Kidney (tissue), 14 donors: ENCODE measurements around the gene TMEM120B. TPM values are rescaled to one million over a fixed set of nuclear protein-coding genes. Genes with fewer than 3 reads are reported as not detected.

Source experiments
- DNase-seq, 5 donors: peaks; one replicate each; pipeline ENCODE4 v3.0.0-alpha.2; 2013 to 2020
- FAIRE-seq: peaks from 2 replicates; lab custom pipeline; 2012; peaks lifted over from hg19 to GRCh38; lab: Jason Lieb, UNC
- H3K27ac ChIP-seq, 2 donors: one replicate each; pipeline ENCODE4 v1.7.0; 2013; ENCODE audit warnings: low read depth in 2 of 2, low read length in 2 of 2, inconsistent platforms in 1 of 2
- H3K27me3 ChIP-seq: one replicate; pipeline ENCODE4 v1.7.1; 2013; ENCODE audit warnings: low read length, inconsistent platforms; ENCODE audit not compliant: control insufficient read depth, insufficient read depth
- H3K36me3 ChIP-seq, 3 donors: one replicate each; pipeline versions ENCODE4 v1.7.0 to v1.7.1; 2013; ENCODE audit warnings: low read length in 3 of 3, control low read depth in 1 of 3, inconsistent platforms in 1 of 3; ENCODE audit not compliant: insufficient read depth in 3 of 3, control insufficient read depth in 2 of 3
- H3K4me1 ChIP-seq, 3 donors: one replicate each; pipeline versions ENCODE4 v1.7.0 to v1.7.1; 2013; ENCODE audit warnings: low read length in 3 of 3, inconsistent platforms in 1 of 3, low read depth in 1 of 3; ENCODE audit not compliant: control insufficient read depth in 2 of 3, insufficient read depth in 2 of 3
- H3K4me3 ChIP-seq, 3 donors: one replicate each; pipeline versions ENCODE4 v1.7.0 to v1.8.1; 2013; ENCODE audit warnings: low read length in 3 of 3, control low read depth in 1 of 3, inconsistent platforms in 1 of 3
- H3K9ac ChIP-seq, 3 donors: one replicate each; pipeline versions ENCODE4 v1.7.0 to v1.7.1; 2013; ENCODE audit warnings: low read length in 3 of 3, control low read depth in 1 of 3, inconsistent platforms in 1 of 3
- H3K9me3 ChIP-seq, 3 donors: one replicate each; pipeline versions ENCODE4 v1.7.0 to v1.7.1; 2013; ENCODE audit warnings: low read length in 3 of 3, control low read depth in 1 of 3, inconsistent platforms in 1 of 3; ENCODE audit not compliant: control insufficient read depth in 2 of 3, insufficient read depth in 1 of 3
- CTCF ChIP-seq: IDR thresholded peaks from 3 replicates; pipeline ENCODE4 v1.5.1; 2012; ENCODE audit warnings: mild to moderate bottlenecking, moderate library complexity, borderline replicate concordance; ENCODE audit not compliant: insufficient read depth; ENCODE audit errors: extremely low read depth
- intact Hi-C: fragments of 100-400 bp; cut with DNase I; formaldehyde crosslinking; loops from one replicate; pipeline ENCODE4 v1.11.1; 2022
- polyA plus RNA-seq: library from polyadenylated mRNA; stranded (reverse); fragments of 350-450 nt; fragmentation: Illumina TruSeq; extraction: RNeasy Lipid Tissue Mini Kit (QIAGEN cat#74804); gene quantifications from one replicate; pipeline ENCODE4 v1.2.3, GENCODE V29; 2014; ENCODE audit warnings: low read depth, low replicate concordance; ENCODE audit not compliant: insufficient read depth
- total RNA-seq: library from RNA; stranded (reverse); fragmentation: NEBNext Ultra II Directional; extraction: Animal tissue kit (Norgen Biotek cat#: 25700); gene quantifications from one replicate; pipeline ENCODE4 v1.2.1, GENCODE V29; 2021
- donor health status: control.
- donor health status: control.
- donor health status: control.
- donor health status: control.
- donor health status: control.
- donor health status: DM: yes; HTN: yes; CAD: no.
- donor health status: Normal renal cell carcinoma (clear cell type).

TMEM120B gene
- total and polyA plus RNA-seq, 2 donors from 2014 or later = 9.0 to 14.2 TPM

- H3K4me3 ChIP-seq = peak overlapping the region; percentile 12 to 46 (median 34)
- intact Hi-C loops = no loop called here
These were observed 82.0 kb downstream of the TMEM120B start for GRCh38 chr12:121794534-121795033.

GRCh38 chr12:121795034-121795968 is 82.7 kb downstream of the TMEM120B start:
- Histone ChIP-seq H3K4me1 (peaks cover 0 to 49% (median 30%) of the 10 kb centered on the region in 3 donors), H3K9me3 (no peaks in the 10 kb centered on the region), H3K36me3 (peaks cover 2 to 10% (median 4%) of the 10 kb centered on the region in 3 donors), H3K9ac (peak overlapping the region in 1 of 3 donors; percentile 80), H3K27me3 (no peaks in the 10 kb centered on the region), H3K27ac (peak overlapping the region; percentile 83 to 88), H3K4me3 (peak overlapping the region in 1 of 3 donors; percentile 46)
- TF ChIP-seq CTCF = peak; percentile 99
- no peak for FAIRE-seq
- intact Hi-C loops = no loop called here
- peak; percentile 92 to 95 (median 94) for DNase-seq

More at GRCh38 chr12:121794534-121795033, 82.0 kb downstream of the TMEM120B start:
- Histone ChIP-seq H3K4me1 (peaks cover 0 to 52% (median 30%) of the 10 kb centered on the region in 3 donors), H3K9ac (peak overlapping the region in 2 of 3 donors; percentile 27 to 78), H3K27me3 (no peaks in the 10 kb centered on the region), H3K36me3 (peaks cover 2 to 10% (median 4%) of the 10 kb centered on the region in 3 donors), H3K27ac (peak overlapping the region; percentile 83 to 88), H3K9me3 (no peaks in the 10 kb centered on the region)
- TF ChIP-seq CTCF = no peak
- DNase-seq = peak in 2 of 5 donors; percentile 86 to 88
- FAIRE-seq = no peak

- DNase-seq = peak; percentile 91 to 99 (median 94)
- intact Hi-C loops = no loop called here
- peak; percentile 1 for TF ChIP-seq CTCF
- H3K9me3 ChIP-seq = no peaks in the 10 kb centered on the region
- FAIRE-seq = no peak
- peak overlapping the region in 2 of 3 donors; percentile 64 to 69 for H3K4me3 ChIP-seq
- H3K9ac ChIP-seq = peak overlapping the region in 2 of 3 donors; percentile 28 to 82
- H3K27ac ChIP-seq = peak overlapping the region; percentile 100
- no peaks in the 10 kb centered on the region for H3K27me3 ChIP-seq
- peaks cover 2 to 10% (median 4%) of the 10 kb centered on the region in 3 donors for H3K36me3 ChIP-seq
- peaks cover 0 to 49% (median 30%) of the 10 kb centered on the region in 3 donors for H3K4me1 ChIP-seq
These were observed 84.6 kb downstream of the TMEM120B start for GRCh38 chr12:121796855-121797751.
